Esophagus squamous epithelium (tissue), 4 donors: Measurements from ENCODE around the gene ELOVL2.

Experiments
- CTCF ChIP-seq, 6 experiments: fragments of 450-650 bp in 4 of 6; fragments of 200-600 bp in 2 of 6; sonication (generic) in 2 of 6; IDR thresholded peaks; one replicate each; pipeline ENCODE4 v1.5.1; 2016 to 2019; ENCODE audit warnings: antibody characterized with exemption in 6 of 6, mild to moderate bottlenecking in 4 of 6, moderate library complexity in 4 of 6
- POLR2A ChIP-seq, 4 donors: fragments of 450-650 bp; IDR thresholded peaks; one replicate each; pipeline ENCODE4 v1.6.1; 2017; ENCODE audit warnings: antibody characterized with exemption in 4 of 4, mild to moderate bottlenecking in 4 of 4, moderate library complexity in 3 of 4

GRCh38 chr6:10999994-11000393 lies 44.1 kb downstream of the ELOVL2 start:
- TF ChIP-seq CTCF (IDR thresholded peaks at IDR 0.05): no peak
- TF ChIP-seq POLR2A (IDR thresholded peaks at IDR 0.05): no peak
